ENCODE data around the gene SLC1A1.

The SLC1A1 gene

GRCh38 chr9:4573634-4574389 is 83.5 kb downstream of the SLC1A1 start:
- no peak overlapping the region for H3K4me3 ChIP-seq (ENCODE audit: low read depth, low read length)
- no peak for TF ChIP-seq CTCF (IDR thresholded peaks at IDR 0.05; ENCODE audit: control insufficient read depth, extremely low read depth, insufficient read depth)
- no peak for DNase-seq (ENCODE audit: low read depth)

GRCh38 chr9:4574657-4575243 is 84.5 kb downstream of the SLC1A1 start:
- TF ChIP-seq CTCF (IDR thresholded peaks at IDR 0.05; ENCODE audit: control insufficient read depth, extremely low read depth, insufficient read depth) = no peak
- H3K4me3 ChIP-seq (ENCODE audit: low read depth, low read length) = no peak overlapping the region
- no peak for DNase-seq (ENCODE audit: low read depth)

GRCh38 chr9:4575997-4576396 is 85.7 kb downstream of the SLC1A1 start:
- H3K4me3 ChIP-seq (ENCODE audit: low read depth, low read length) = no peak overlapping the region
- TF ChIP-seq CTCF (IDR thresholded peaks at IDR 0.05; ENCODE audit: control insufficient read depth, extremely low read depth, insufficient read depth) = no peak
- DNase-seq (ENCODE audit: low read depth) = no peak

- DNase-seq (ENCODE audit: low read depth) = no peak
- no peak overlapping the region for H3K4me3 ChIP-seq (ENCODE audit: low read depth, low read length)
- TF ChIP-seq CTCF (IDR thresholded peaks at IDR 0.05; ENCODE audit: control insufficient read depth, extremely low read depth, insufficient read depth) = no peak
These were observed 86.2 kb downstream of the SLC1A1 start for GRCh38 chr9:4576448-4576847.

- TF ChIP-seq CTCF (IDR thresholded peaks at IDR 0.05; ENCODE audit: control insufficient read depth, extremely low read depth, insufficient read depth) = no peak
- DNase-seq (ENCODE audit: low read depth) = no peak
- no peak overlapping the region for H3K4me3 ChIP-seq (ENCODE audit: low read depth, low read length)
These were observed 88.7 kb downstream of the SLC1A1 start for GRCh38 chr9:4579001-4579400.

- DNase-seq (ENCODE audit: low read depth) = no peak
- no peak overlapping the region for H3K4me3 ChIP-seq (ENCODE audit: low read depth, low read length)
- TF ChIP-seq CTCF (IDR thresholded peaks at IDR 0.05; ENCODE audit: control insufficient read depth, extremely low read depth, insufficient read depth) = no peak
These were observed 90.9 kb downstream of the SLC1A1 start for GRCh38 chr9:4581035-4581760.
